Nephron progenitor cell (in vitro differentiated cells): ENCODE results near the gene MPND.

Source experiments
- DNase-seq: peaks from one replicate; pipeline ENCODE4 v3.0.0; 2021
- H3K27ac Mint-ChIP-seq: 2 replicates; pipeline ENCODE4 v1.8.0; 2021; ENCODE audit warnings: mild to moderate bottlenecking, moderate library complexity, mixed read lengths
- H3K27me3 Mint-ChIP-seq: 2 replicates; pipeline ENCODE4 v1.8.0; 2021; ENCODE audit warnings: mild to moderate bottlenecking, low read depth, mixed read lengths; ENCODE audit not compliant: poor library complexity
- H3K36me3 Mint-ChIP-seq: 2 replicates; pipeline ENCODE4 v1.8.0; 2021; ENCODE audit warnings: low read depth, mixed read lengths
- H3K4me1 Mint-ChIP-seq: 2 replicates; pipeline ENCODE4 v1.8.0; 2021; ENCODE audit warnings: mixed read lengths
- H3K4me3 Mint-ChIP-seq: 2 replicates; pipeline ENCODE4 v1.8.0; 2021; ENCODE audit warnings: mild to moderate bottlenecking, moderate library complexity, mixed read lengths
- H3K9me3 Mint-ChIP-seq: 2 replicates; pipeline ENCODE4 v1.8.0; 2021; ENCODE audit warnings: mild to moderate bottlenecking, moderate library complexity, mixed read lengths
- CTCF ChIP-seq: fragments of 200-600 bp; sonication (generic); IDR thresholded peaks from 2 replicates; pipeline ENCODE4 v1.5.0; 2021; ENCODE audit warnings: antibody characterized with exemption

The MPND gene

GRCh38 chr19:4350726-4351125, 7.4 kb downstream of the MPND start:
- Mint-ChIP-seq H3K9me3 (no peaks in the 10 kb centered on the region), H3K4me3 (no peak overlapping the region), H3K27me3 (no peaks in the 10 kb centered on the region), H3K36me3 (peaks cover 46% of the 10 kb centered on the region), H3K4me1 (peaks cover 5% of the 10 kb centered on the region), H3K27ac (peak overlapping the region; percentile 81)
- no peak for TF ChIP-seq CTCF
- DNase-seq = no peak

- H3K9me3 Mint-ChIP-seq = no peaks in the 10 kb centered on the region
- peaks cover 29% of the 10 kb centered on the region for H3K36me3 Mint-ChIP-seq
- H3K27me3 Mint-ChIP-seq = no peaks in the 10 kb centered on the region
- no peak overlapping the region for H3K27ac Mint-ChIP-seq
- H3K4me1 Mint-ChIP-seq = peaks cover 5% of the 10 kb centered on the region
- peak; percentile 83 for DNase-seq
- peak; percentile 97 for TF ChIP-seq CTCF
- no peak overlapping the region for H3K4me3 Mint-ChIP-seq
These were observed 9.3 kb downstream of the MPND start for GRCh38 chr19:4352701-4353121.

- H3K4me1 Mint-ChIP-seq = peaks cover 5% of the 10 kb centered on the region
These were observed 10.9 kb downstream of the MPND start for GRCh38 chr19:4354282-4354681.

GRCh38 chr19:4354897-4355296, 11.5 kb downstream of the MPND start:
- Mint-ChIP-seq H3K36me3 (peaks cover 14% of the 10 kb centered on the region), H3K27me3 (no peaks in the 10 kb centered on the region), H3K9me3 (no peaks in the 10 kb centered on the region), H3K4me3 (no peak overlapping the region), H3K4me1 (peaks cover 5% of the 10 kb centered on the region), H3K27ac (no peak overlapping the region)
- no peak for DNase-seq
- TF ChIP-seq CTCF = no peak

More at GRCh38 chr19:4354282-4354681, 10.9 kb downstream of the MPND start:
- H3K27ac Mint-ChIP-seq = peak overlapping the region; percentile 83
- no peak overlapping the region for H3K4me3 Mint-ChIP-seq
- H3K27me3 Mint-ChIP-seq = no peaks in the 10 kb centered on the region
- TF ChIP-seq CTCF = no peak
- no peaks in the 10 kb centered on the region for H3K9me3 Mint-ChIP-seq
- no peak for DNase-seq
- peaks cover 20% of the 10 kb centered on the region for H3K36me3 Mint-ChIP-seq

- peaks cover 16% of the 10 kb centered on the region for H3K4me1 Mint-ChIP-seq
- no peaks in the 10 kb centered on the region for H3K27me3 Mint-ChIP-seq
- no peaks in the 10 kb centered on the region for H3K9me3 Mint-ChIP-seq
- no peak overlapping the region for H3K27ac Mint-ChIP-seq
- H3K4me3 Mint-ChIP-seq = no peak overlapping the region
- no peak for TF ChIP-seq CTCF
- peaks cover 5% of the 10 kb centered on the region for H3K36me3 Mint-ChIP-seq
- no peak for DNase-seq
These were observed 13.9 kb downstream of the MPND start for GRCh38 chr19:4357095-4357797.

- Mint-ChIP-seq H3K4me3 (no peak overlapping the region), H3K27ac (no peak overlapping the region), H3K4me1 (peaks cover 13% of the 10 kb centered on the region), H3K36me3 (peaks cover 5% of the 10 kb centered on the region), H3K27me3 (no peaks in the 10 kb centered on the region), H3K9me3 (no peaks in the 10 kb centered on the region)
- DNase-seq = no peak
- TF ChIP-seq CTCF = no peak
These were observed 14.6 kb downstream of the MPND start for GRCh38 chr19:4357921-4358326.
